SJCRH30 (cell line): Measurements from ENCODE around the gene TRIML2. TPM values are rescaled to one million over a fixed set of nuclear protein-coding genes. Genes with fewer than 3 reads are reported as not detected.

Experiments
- DNase-seq, 2 experiments: peaks; one replicate each; pipeline ENCODE4 v3.0.0-alpha.2; 2015 to 2020
- H3K27ac ChIP-seq: fragments of 250-450 bp; sonication (Bioruptor Pico); 2 replicates; pipeline ENCODE4 v1.5.1; 2020; ENCODE audit warnings: mild to moderate bottlenecking, moderate library complexity
- H3K27me3 ChIP-seq: fragments of 250-450 bp; sonication (Bioruptor Pico); 2 replicates; pipeline ENCODE4 v1.5.1; 2020; ENCODE audit warnings: mild to moderate bottlenecking, moderate library complexity
- H3K36me3 ChIP-seq: fragments of 250-450 bp; sonication (Bioruptor Pico); 2 replicates; pipeline ENCODE4 v1.5.1; 2020; ENCODE audit warnings: mild to moderate bottlenecking, moderate library complexity
- H3K4me1 ChIP-seq: fragments of 250-450 bp; sonication (Bioruptor Pico); 2 replicates; pipeline ENCODE4 v1.5.1; 2020; ENCODE audit warnings: mild to moderate bottlenecking, moderate library complexity
- H3K4me3 ChIP-seq: fragments of 250-450 bp; sonication (Bioruptor Pico); 2 replicates; pipeline ENCODE4 v1.5.1; 2020; ENCODE audit warnings: mild to moderate bottlenecking, moderate library complexity
- H3K9me3 ChIP-seq: fragments of 250-450 bp; sonication (Bioruptor Pico); replicated peaks from 2 replicates; pipeline ENCODE4 v1.5.1; 2020; ENCODE audit warnings: mild to moderate bottlenecking, moderate library complexity
- total RNA-seq: library from RNA; depleted of rRNA; stranded (reverse); fragments of >200 nt; shearing (Covaris generic); gene quantifications from 2 replicates; pipeline ENCODE4 v1.2.3, GENCODE V29; 2014

The TRIML2 gene
- total RNA-seq, 1 experiment from 2014 or later = not detected

- H3K9me3 ChIP-seq = no peaks in the 10 kb centered on the region
- DNase-seq = no peak
- no peaks in the 10 kb centered on the region for H3K4me1 ChIP-seq
- no peak overlapping the region for H3K4me3 ChIP-seq
- H3K27me3 ChIP-seq = no peaks in the 10 kb centered on the region
- H3K27ac ChIP-seq = no peak overlapping the region
- H3K36me3 ChIP-seq = no peaks in the 10 kb centered on the region
These were observed 8.4 kb upstream of the TRIML2 start for GRCh38 chr4:188117631-188118324.

- Histone ChIP-seq H3K27me3 (no peaks in the 10 kb centered on the region), H3K4me1 (no peaks in the 10 kb centered on the region), H3K36me3 (no peaks in the 10 kb centered on the region), H3K9me3 (no peaks in the 10 kb centered on the region), H3K4me3 (no peak overlapping the region), H3K27ac (no peak overlapping the region)
- no peak for DNase-seq
These were observed 3.8 kb upstream of the TRIML2 start for GRCh38 chr4:188113156-188113555.

- Histone ChIP-seq H3K9me3 (no peaks in the 10 kb centered on the region), H3K4me3 (no peak overlapping the region), H3K27me3 (no peaks in the 10 kb centered on the region), H3K4me1 (no peaks in the 10 kb centered on the region), H3K36me3 (no peaks in the 10 kb centered on the region), H3K27ac (no peak overlapping the region)
- no peak for DNase-seq
These were observed 2.6 kb upstream of the TRIML2 start for GRCh38 chr4:188111955-188112354.

GRCh38 chr4:188110741-188111471, 1.5 kb upstream of the TRIML2 start:
- no peaks in the 10 kb centered on the region for H3K4me1 ChIP-seq
- no peaks in the 10 kb centered on the region for H3K36me3 ChIP-seq
- no peak overlapping the region for H3K27ac ChIP-seq
- no peak overlapping the region for H3K4me3 ChIP-seq
- H3K9me3 ChIP-seq = no peaks in the 10 kb centered on the region
- H3K27me3 ChIP-seq = no peaks in the 10 kb centered on the region
- no peak for DNase-seq

- Histone ChIP-seq H3K27ac (no peak overlapping the region), H3K4me1 (no peaks in the 10 kb centered on the region), H3K27me3 (no peaks in the 10 kb centered on the region), H3K4me3 (no peak overlapping the region), H3K36me3 (no peaks in the 10 kb centered on the region), H3K9me3 (no peaks in the 10 kb centered on the region)
- no peak for DNase-seq
These were observed 633 bp upstream of the TRIML2 start for GRCh38 chr4:188110036-188110435.

GRCh38 chr4:188107931-188108843, 1.2 kb downstream of the TRIML2 start:
- Histone ChIP-seq H3K9me3 (no peaks in the 10 kb centered on the region), H3K4me3 (no peak overlapping the region), H3K36me3 (no peaks in the 10 kb centered on the region), H3K27ac (no peak overlapping the region), H3K4me1 (no peaks in the 10 kb centered on the region), H3K27me3 (no peaks in the 10 kb centered on the region)
- no peak for DNase-seq

GRCh38 chr4:188106454-188106853, 2.9 kb downstream of the TRIML2 start:
- Histone ChIP-seq H3K27ac (no peak overlapping the region), H3K4me1 (no peaks in the 10 kb centered on the region), H3K9me3 (no peaks in the 10 kb centered on the region), H3K36me3 (no peaks in the 10 kb centered on the region), H3K27me3 (no peaks in the 10 kb centered on the region), H3K4me3 (no peak overlapping the region)
- no peak for DNase-seq

- Histone ChIP-seq H3K27me3 (no peaks in the 10 kb centered on the region), H3K4me1 (no peaks in the 10 kb centered on the region), H3K36me3 (no peaks in the 10 kb centered on the region), H3K27ac (no peak overlapping the region), H3K4me3 (no peak overlapping the region), H3K9me3 (no peaks in the 10 kb centered on the region)
- no peak for DNase-seq
These were observed 16.6 kb downstream of the TRIML2 start for GRCh38 chr4:188092824-188093223.

- H3K27ac ChIP-seq = no peak overlapping the region
- H3K27me3 ChIP-seq = no peaks in the 10 kb centered on the region
- no peaks in the 10 kb centered on the region for H3K36me3 ChIP-seq
- H3K9me3 ChIP-seq = no peaks in the 10 kb centered on the region
- no peak for DNase-seq
- H3K4me3 ChIP-seq = no peak overlapping the region
- no peaks in the 10 kb centered on the region for H3K4me1 ChIP-seq
These were observed 22.5 kb downstream of the TRIML2 start for GRCh38 chr4:188086858-188087257.

- Histone ChIP-seq H3K9me3 (no peaks in the 10 kb centered on the region), H3K4me1 (no peaks in the 10 kb centered on the region), H3K36me3 (no peaks in the 10 kb centered on the region), H3K4me3 (no peak overlapping the region), H3K27ac (no peak overlapping the region), H3K27me3 (no peaks in the 10 kb centered on the region)
- no peak for DNase-seq
These were observed 26.6 kb downstream of the TRIML2 start for GRCh38 chr4:188082796-188083195.

- Histone ChIP-seq H3K4me3 (no peak overlapping the region), H3K27me3 (no peaks in the 10 kb centered on the region), H3K36me3 (no peaks in the 10 kb centered on the region), H3K9me3 (no peaks in the 10 kb centered on the region), H3K27ac (no peak overlapping the region), H3K4me1 (no peaks in the 10 kb centered on the region)
- no peak for DNase-seq
These were observed 31.3 kb downstream of the TRIML2 start for GRCh38 chr4:188078116-188078515.

GRCh38 chr4:188076169-188076568, 33.2 kb downstream of the TRIML2 start:
- Histone ChIP-seq H3K4me3 (no peak overlapping the region), H3K4me1 (no peaks in the 10 kb centered on the region), H3K27me3 (no peaks in the 10 kb centered on the region), H3K9me3 (no peaks in the 10 kb centered on the region), H3K36me3 (no peaks in the 10 kb centered on the region), H3K27ac (no peak overlapping the region)
- no peak for DNase-seq

- no peak overlapping the region for H3K27ac ChIP-seq
- no peaks in the 10 kb centered on the region for H3K9me3 ChIP-seq
- DNase-seq = no peak
- no peaks in the 10 kb centered on the region for H3K4me1 ChIP-seq
- H3K36me3 ChIP-seq = no peaks in the 10 kb centered on the region
- H3K4me3 ChIP-seq = no peak overlapping the region
- H3K27me3 ChIP-seq = no peaks in the 10 kb centered on the region
These were observed 48.3 kb downstream of the TRIML2 start for GRCh38 chr4:188061083-188061482.

GRCh38 chr4:188053302-188053701, 56.1 kb downstream of the TRIML2 start:
- Histone ChIP-seq H3K36me3 (no peaks in the 10 kb centered on the region), H3K27me3 (no peaks in the 10 kb centered on the region), H3K4me3 (no peak overlapping the region), H3K9me3 (no peaks in the 10 kb centered on the region), H3K27ac (no peak overlapping the region), H3K4me1 (no peaks in the 10 kb centered on the region)
- DNase-seq = no peak

- no peaks in the 10 kb centered on the region for H3K27me3 ChIP-seq
- no peaks in the 10 kb centered on the region for H3K36me3 ChIP-seq
- no peak overlapping the region for H3K27ac ChIP-seq
- DNase-seq = no peak
- H3K4me3 ChIP-seq = no peak overlapping the region
- no peaks in the 10 kb centered on the region for H3K4me1 ChIP-seq
- no peaks in the 10 kb centered on the region for H3K9me3 ChIP-seq
These were observed 62.7 kb downstream of the TRIML2 start for GRCh38 chr4:188046657-188047056.
